Motor neuron (in vitro differentiated cells): Measurements from ENCODE around the gene DNMT3L. TPM values are rescaled to one million over a fixed set of nuclear protein-coding genes. Genes with fewer than 3 reads are reported as not detected.

ENCODE experiments used
- ATAC-seq, 8 experiments: fragments of 200-7000 bp; cut with Tn5 transposase; replicated peaks in 6 of 8; 2 replicates each; pipeline ENCODE4 v1.8.0; 2021; ENCODE audit warnings: mild to moderate bottlenecking in 8 of 8, moderate library complexity in 8 of 8
- H3K27ac ChIP-seq, 2 donors: fragments of 250-450 bp; sonication (Bioruptor Pico); 2 replicates each; pipeline ENCODE4 v1.9.0; 2021; ENCODE audit warnings: antibody characterized with exemption in 2 of 2, mild to moderate bottlenecking in 2 of 2, moderate library complexity in 1 of 2
- H3K4me1 ChIP-seq, 2 donors: fragments of 250-450 bp; sonication (Bioruptor Pico); replicated peaks in 1 of 2; 2 replicates each; pipeline ENCODE4 v1.6.1; 2021; ENCODE audit warnings: antibody characterized with exemption in 2 of 2, mild to moderate bottlenecking in 2 of 2, moderate library complexity in 1 of 2
- H3K4me3 ChIP-seq, 5 donors: fragments of 250-450 bp; sonication (Bioruptor Pico); 2 replicates each; pipeline ENCODE4 v1.9.0; 2021; ENCODE audit warnings: antibody characterized with exemption in 5 of 5, mild to moderate bottlenecking in 5 of 5, moderate library complexity in 4 of 5
- WGBS, 10 experiments: fragments of 450-650 bp; shearing (Covaris generic); methylation state at CpG; one replicate each; pipeline ENCODE4 v1.0.0; 2022; 5-methylcytosine and 5-hydroxymethylcytosine counted together
- in situ Hi-C, 9 experiments: fragments of 400-800 bp; cut with MboI; loops; one replicate each; pipeline ENCODE4 v1.15.0; 2021; ENCODE audit warnings: low sequenced_read_pairs in 9 of 9, low pct_unique_long_range_greater_than_20kb in 2 of 9; ENCODE audit not compliant: unreplicated experiment in 9 of 9
- total RNA-seq, 8 experiments: library from RNA; unstranded; fragments of 300-600 nt; gene quantifications; 2 replicates each; pipeline versions ENCODE4 v1.2.3 to v1.2.4, GENCODE V29; 2022

The DNMT3L gene
- total RNA-seq, 8 experiments from 2014 or later: 0.19 to 1.2 (median 0.26) TPM; not detected in 4

- no peak overlapping the region for H3K4me3 ChIP-seq
- H3K4me1 ChIP-seq: no peaks in the 10 kb centered on the region
- H3K27ac ChIP-seq: no peak overlapping the region
- peak in 1 of 8 experiments; percentile 7 for ATAC-seq
- 67 to 93% (median 82%) methylated on average over 1 to 3 of the region's 25 CpGs; no CpG with 5 or more reads in 6 of the 10 experiments for WGBS, 10 experiments
- in situ Hi-C loops: no loop called here
Observed at GRCh38 chr21:44291936-44292811, 30.5 kb upstream of the DNMT3L start.

DNA sequence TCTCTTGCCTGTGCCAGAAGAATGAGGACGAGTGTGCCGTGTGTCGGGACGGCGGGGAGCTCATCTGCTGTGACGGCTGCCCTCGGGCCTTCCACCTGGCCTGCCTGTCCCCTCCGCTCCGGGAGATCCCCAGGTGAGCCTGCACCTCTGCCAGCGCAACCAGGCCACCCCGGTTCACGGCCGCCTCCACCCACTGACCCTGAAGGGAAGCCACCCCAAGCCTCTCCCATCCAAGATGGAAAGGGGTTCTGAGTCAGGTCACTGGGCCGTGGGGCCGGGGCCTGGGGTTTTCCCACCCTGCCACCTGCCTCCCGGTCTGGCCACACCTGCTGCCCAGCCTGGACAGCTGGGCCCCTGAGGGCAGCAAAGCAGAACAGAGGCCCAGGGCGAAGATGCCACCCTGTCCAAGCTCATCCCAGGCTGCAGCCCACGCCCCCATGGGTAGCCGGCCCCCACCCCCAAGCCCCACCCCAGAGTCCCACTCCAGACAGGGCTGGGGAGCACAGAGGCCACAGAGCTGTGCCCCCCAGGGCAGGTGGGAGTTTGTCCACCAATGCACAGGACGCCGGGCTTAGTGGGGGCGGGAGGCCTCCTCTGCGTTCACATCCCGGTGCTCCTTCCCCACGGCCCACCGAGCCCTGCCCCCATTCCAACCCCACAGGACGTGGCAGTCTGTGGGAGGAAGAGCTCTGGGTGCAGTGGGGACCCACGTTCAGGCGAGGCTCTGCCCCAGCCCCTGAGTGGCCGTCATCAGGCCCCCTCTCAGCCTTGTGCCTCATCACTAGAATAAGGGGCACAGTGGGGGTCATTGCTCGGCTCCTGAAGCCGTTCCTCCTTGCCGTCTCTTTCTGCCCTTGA lies 29.6 kb upstream of the DNMT3L start:
- Histone ChIP-seq H3K4me3 (no peak overlapping the region), H3K4me1 (no peaks in the 10 kb centered on the region), H3K27ac (no peak overlapping the region)
- WGBS, 10 experiments: 35 to 80% (median 50%) methylated on average over 1 to 4 of the region's 33 CpGs; no CpG with 5 or more reads in 7 of the 10 experiments
- ATAC-seq: no peak
- in situ Hi-C loops: no loop called here

GRCh38 chr21:44290327-44291077 lies 28.8 kb upstream of the DNMT3L start:
- Histone ChIP-seq H3K4me1 (peaks cover 2 to 4% of the 10 kb centered on the region in 2 donors), H3K27ac (no peak overlapping the region), H3K4me3 (no peak overlapping the region)
- ATAC-seq: no peak
- in situ Hi-C loops: no loop called here
- WGBS, 10 experiments: 55 to 100% (median 90%) methylated on average over 1 to 6 of the region's 16 CpGs; no CpG with 5 or more reads in 3 of the 10 experiments

DNA sequence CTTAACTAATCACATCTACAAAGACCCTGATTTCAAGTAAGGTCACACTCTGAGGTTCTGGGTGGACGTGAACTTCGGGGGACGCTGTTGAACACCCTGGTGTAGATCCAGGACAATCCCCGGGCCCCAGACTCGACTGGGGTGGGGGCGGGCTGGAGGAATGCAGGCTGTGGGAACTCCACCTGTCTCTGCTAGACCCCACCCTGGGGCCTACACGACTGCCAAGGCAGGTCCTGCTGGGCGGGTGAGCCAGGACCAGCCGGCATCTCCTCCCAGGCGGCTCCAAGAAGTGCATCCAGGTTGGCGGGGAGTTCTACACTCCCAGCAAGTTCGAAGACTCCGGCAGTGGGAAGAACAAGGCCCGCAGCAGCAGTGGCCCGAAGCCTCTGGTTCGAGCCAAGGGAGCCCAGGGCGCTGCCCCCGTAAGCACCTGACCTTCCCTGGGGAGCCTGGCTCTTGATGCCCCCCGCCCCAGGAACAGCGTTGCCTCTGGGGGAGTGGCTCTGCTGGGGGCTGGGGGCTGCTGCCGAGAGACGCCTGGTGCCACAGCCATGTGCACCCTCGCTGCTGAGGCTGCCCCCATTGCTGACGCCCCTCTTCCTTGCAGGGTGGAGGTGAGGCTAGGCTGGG lies 27.8 kb upstream of the DNMT3L start:
- in situ Hi-C loops: no loop called here
- H3K4me3 ChIP-seq: no peak overlapping the region
- peaks cover 5 to 6% of the 10 kb centered on the region in 2 donors for H3K4me1 ChIP-seq
- WGBS, 10 experiments: 78 to 100% methylated on average over 1 to 12 of the region's 24 CpGs; no CpG with 5 or more reads in 8 of the 10 experiments
- no peak for ATAC-seq
- no peak overlapping the region for H3K27ac ChIP-seq

GRCh38 chr21:44288251-44289110 lies 26.8 kb upstream of the DNMT3L start:
- 53 to 100% (median 79%) methylated on average over 2 to 4 of the region's 23 CpGs; no CpG with 5 or more reads in 5 of the 10 experiments for WGBS, 10 experiments
- Histone ChIP-seq H3K27ac (no peak overlapping the region), H3K4me1 (peaks cover 10% of the 10 kb centered on the region in 2 donors), H3K4me3 (no peak overlapping the region)
- in situ Hi-C loops: no loop called here
- ATAC-seq: no peak

GRCh38 chr21:44286716-44287632 lies 25.3 kb upstream of the DNMT3L start:
- ATAC-seq: peak in 1 of 8 experiments; percentile 27
- no peak overlapping the region for H3K4me3 ChIP-seq
- H3K4me1 ChIP-seq: peaks cover 13% of the 10 kb centered on the region in 2 donors
- WGBS, 10 experiments: no CpG with 5 or more reads among the region's 31 CpGs
- in situ Hi-C loops: no loop called here
- no peak overlapping the region for H3K27ac ChIP-seq

DNA sequence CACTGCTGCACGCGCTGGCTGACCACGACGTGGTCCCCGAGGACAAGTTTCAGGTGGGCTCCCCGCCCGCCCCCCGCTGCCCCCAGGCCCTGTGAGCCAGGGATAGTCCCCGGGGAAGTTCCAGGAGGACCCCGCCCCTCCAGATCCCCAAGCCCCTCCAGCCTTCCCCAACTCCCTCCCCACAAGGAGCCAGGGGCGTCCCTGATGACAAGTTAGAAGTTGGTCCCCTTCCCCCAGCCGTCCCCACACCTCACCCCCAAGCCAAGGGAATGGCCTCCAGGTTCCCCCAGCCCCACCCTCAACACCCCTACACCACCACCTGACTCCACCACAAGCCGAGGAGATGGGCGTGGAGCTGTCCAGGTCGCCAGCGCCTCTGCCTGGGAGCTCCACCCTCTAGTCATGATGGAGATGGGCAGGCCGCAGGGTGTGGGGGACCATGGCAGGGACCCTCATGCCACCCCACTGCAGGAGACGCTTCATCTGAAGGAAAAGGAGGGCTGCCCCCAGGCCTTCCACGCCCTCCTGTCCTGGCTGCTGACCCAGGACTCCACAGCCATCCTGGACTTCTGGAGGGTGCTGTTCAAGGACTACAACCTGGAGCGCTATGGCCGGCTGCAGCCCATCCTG lies 24.5 kb upstream of the DNMT3L start:
- in situ Hi-C loops: no loop called here
- Histone ChIP-seq H3K27ac (no peak overlapping the region), H3K4me1 (peaks cover 13% of the 10 kb centered on the region in 2 donors), H3K4me3 (peak overlapping the region in 1 of 5 donors; percentile 13)
- 80% methylated on average over 1 of the region's 21 CpGs; no CpG with 5 or more reads in 9 of the 10 experiments for WGBS, 10 experiments
- ATAC-seq: no peak

DNA sequence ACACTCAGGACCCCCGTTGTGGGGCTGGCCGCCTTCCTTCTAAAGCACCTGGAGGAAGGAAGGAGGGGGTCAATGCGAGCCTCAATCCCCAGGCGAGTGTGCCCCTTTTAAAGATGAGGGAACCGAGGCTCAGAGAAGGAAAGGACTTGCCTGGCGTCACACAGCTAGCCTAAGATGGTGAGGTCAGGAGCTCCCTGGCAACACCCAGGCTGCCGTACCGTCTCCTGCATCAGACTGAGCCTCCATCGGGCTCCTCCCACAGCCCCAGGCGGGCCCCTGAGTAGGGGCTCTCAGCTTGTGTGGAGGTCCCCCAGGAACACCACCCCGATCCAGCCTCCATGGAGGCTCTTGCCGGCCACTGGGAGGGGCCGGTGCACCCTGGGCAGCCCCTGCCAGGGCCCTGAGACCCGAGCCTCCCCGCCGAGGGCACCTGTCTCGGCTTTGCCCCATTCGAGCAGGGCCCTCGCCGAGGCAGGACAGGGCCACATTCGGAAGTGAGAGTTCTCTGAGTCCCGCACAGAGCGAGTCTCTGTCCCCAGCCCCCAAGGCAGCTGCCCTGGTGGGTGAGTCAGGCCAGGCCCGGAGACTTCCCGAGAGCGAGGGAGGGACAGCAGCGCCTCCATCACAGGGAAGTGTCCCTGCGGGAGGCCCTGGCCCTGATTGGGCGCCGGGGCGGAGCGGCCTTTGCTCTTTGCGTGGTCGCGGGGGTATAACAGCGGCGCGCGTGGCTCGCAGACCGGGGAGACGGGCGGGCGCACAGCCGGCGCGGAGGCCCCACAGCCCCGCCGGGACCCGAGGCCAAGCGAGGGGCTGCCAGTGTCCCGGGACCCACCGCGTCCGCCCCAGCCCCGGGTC lies 23.7 kb upstream of the DNMT3L start, which contains the start of gene AIRE:
Gene AIRE, plus strand, starts transcription at position 739 of the 855 bp plus-strand sequence. CDS start 131 bp downstream, outside the sequence.
- Histone ChIP-seq H3K27ac (no peak within 1 kb of the TSS), H3K4me3 (peak within 1 kb of the TSS in 3 of 5 donors; percentile 3 to 21 (median 13)), H3K4me1 (peaks cover 13% of the 10 kb centered on the region in 2 donors)
- ATAC-seq: peak; percentile 65 to 95 (median 89)
- 30 to 93% methylated on average over 2 to 3 of the region's 56 CpGs; no CpG with 5 or more reads in 8 of the 10 experiments for WGBS, 10 experiments
- in situ Hi-C loops: no loop called here

DNA sequence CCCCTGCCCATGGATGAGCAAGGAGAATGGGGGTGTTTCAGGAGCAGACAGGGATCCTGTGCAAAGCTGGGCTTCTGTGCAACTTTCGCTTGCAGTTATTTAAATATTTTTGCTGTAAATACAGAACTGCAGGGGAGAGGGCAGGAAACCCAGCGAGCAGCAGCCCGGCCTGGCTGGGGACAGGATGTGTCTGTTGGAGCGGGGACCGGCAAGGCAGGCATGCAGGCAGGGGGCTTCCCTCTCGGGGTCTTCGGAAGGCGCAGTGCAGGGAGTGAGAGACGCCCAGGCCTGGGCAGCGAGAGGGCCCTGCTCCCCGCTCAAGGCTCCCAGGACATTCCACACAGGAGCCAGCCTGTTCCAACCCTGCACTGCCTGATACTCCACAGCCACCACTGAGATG lies 22.3 kb upstream of the DNMT3L start:
- no peak for ATAC-seq
- 39 to 84% (median 77%) methylated on average over 1 to 4 of the region's 11 CpGs; no CpG with 5 or more reads in 6 of the 10 experiments for WGBS, 10 experiments
- Histone ChIP-seq H3K4me3 (no peak overlapping the region), H3K27ac (no peak overlapping the region), H3K4me1 (peaks cover 13% of the 10 kb centered on the region in 2 donors)
- in situ Hi-C loops: no loop called here
